ENCODE results near the gene KIF1A. TPM values are rescaled to one million over a fixed set of nuclear protein-coding genes. Genes with fewer than 3 reads are reported as not detected.

Gene KIF1A
- total RNA-seq, 1 experiment from 2014 or later, result not detected

- H3K27me3 ChIP-seq (ENCODE audit: low read length), result no peaks in the 10 kb centered on the region
- no peak overlapping the region for H3K9ac ChIP-seq (ENCODE audit: low read length)
- BruUV-seq (replicated peaks), result no TSS peak
- intact Hi-C loops (cut with micrococcal nuclease), result no loop called here
- no peaks in the 10 kb centered on the region for H3K4me1 ChIP-seq (ENCODE audit: insufficient read depth, low read length)
- H4K20me1 ChIP-seq (ENCODE audit: low read length), result no peaks in the 10 kb centered on the region
- no peaks in the 10 kb centered on the region for H3K9me2 ChIP-seq (replicated peaks; ENCODE audit: low read length)
- no peaks in the 10 kb centered on the region for H3K36me3 ChIP-seq (ENCODE audit: low read depth, low read length)
- CTCF ChIA-PET, result no interaction called here
- H3K27ac ChIP-seq (ENCODE audit: low read length), result no peak overlapping the region
- TF ChIP-seq EZH2 (IDR thresholded peaks at IDR 0.05; ENCODE audit: low read length, unreplicated experiment), result no peak
- no peak for TF ChIP-seq EZH2phosphoT487 (IDR thresholded peaks at IDR 0.05; ENCODE audit: borderline replicate concordance, low read length)
- no peak for TF ChIP-seq CTCF (conservative IDR thresholded peaks at IDR 0.05; ENCODE audit: low read depth, low read length)
- H3K9me3 ChIP-seq (ENCODE audit: low read length), result no peaks in the 10 kb centered on the region
- no peaks in the 10 kb centered on the region for H3F3A ChIP-seq (ENCODE audit: low read length, unreplicated experiment)
- H3K4me3 ChIP-seq (ENCODE audit: low read length), result no peak overlapping the region
- no peak for DNase-seq
- no peak for ATAC-seq
- POLR2A ChIA-PET (ENCODE audit: unreplicated experiment), result no interaction called here
- H3K79me2 ChIP-seq (ENCODE audit: low read length), result no peaks in the 10 kb centered on the region
- H2AFZ ChIP-seq (ENCODE audit: low read length), result no peak overlapping the region
- no peak overlapping the region for H3K4me2 ChIP-seq (ENCODE audit: low read length)
Observed at GRCh38 chr2:240764605-240765004, 55.4 kb downstream of the KIF1A start.

GRCh38 chr2:240762971-240763370 lies 57.0 kb downstream of the KIF1A start:
- H3K9me3 ChIP-seq (ENCODE audit: low read length), result no peaks in the 10 kb centered on the region
- H2AFZ ChIP-seq (ENCODE audit: low read length), result no peak overlapping the region
- TF ChIP-seq CTCF (conservative IDR thresholded peaks at IDR 0.05; ENCODE audit: low read depth, low read length) (no peak), EZH2phosphoT487 (IDR thresholded peaks at IDR 0.05; ENCODE audit: borderline replicate concordance, low read length) (no peak), EZH2 (IDR thresholded peaks at IDR 0.05; ENCODE audit: low read length, unreplicated experiment) (no peak)
- no peaks in the 10 kb centered on the region for H3K36me3 ChIP-seq (ENCODE audit: low read depth, low read length)
- no peaks in the 10 kb centered on the region for H3K27me3 ChIP-seq (ENCODE audit: low read length)
- BruUV-seq (replicated peaks), result no TSS peak
- ChIA-PET CTCF (no interaction called here), POLR2A (ENCODE audit: unreplicated experiment) (no interaction called here)
- H3K9me2 ChIP-seq (replicated peaks; ENCODE audit: low read length), result no peaks in the 10 kb centered on the region
- no peaks in the 10 kb centered on the region for H3K4me1 ChIP-seq (ENCODE audit: insufficient read depth, low read length)
- DNase-seq, result no peak
- H3K27ac ChIP-seq (ENCODE audit: low read length), result no peak overlapping the region
- H4K20me1 ChIP-seq (ENCODE audit: low read length), result no peaks in the 10 kb centered on the region
- H3K4me3 ChIP-seq (ENCODE audit: low read length), result no peak overlapping the region
- intact Hi-C loops (cut with micrococcal nuclease), result no loop called here
- no peaks in the 10 kb centered on the region for H3F3A ChIP-seq (ENCODE audit: low read length, unreplicated experiment)
- no peak for ATAC-seq
- no peak overlapping the region for H3K4me2 ChIP-seq (ENCODE audit: low read length)
- no peaks in the 10 kb centered on the region for H3K79me2 ChIP-seq (ENCODE audit: low read length)
- H3K9ac ChIP-seq (ENCODE audit: low read length), result no peak overlapping the region

GRCh38 chr2:240762249-240762648 lies 57.8 kb downstream of the KIF1A start:
- ChIA-PET CTCF (no interaction called here), POLR2A (ENCODE audit: unreplicated experiment) (no interaction called here)
- Histone ChIP-seq H3K79me2 (ENCODE audit: low read length) (no peaks in the 10 kb centered on the region), H2AFZ (ENCODE audit: low read length) (no peak overlapping the region), H3F3A (ENCODE audit: low read length, unreplicated experiment) (no peaks in the 10 kb centered on the region), H3K9ac (ENCODE audit: low read length) (no peak overlapping the region), H3K9me3 (ENCODE audit: low read length) (no peaks in the 10 kb centered on the region), H3K27ac (ENCODE audit: low read length) (no peak overlapping the region), H3K36me3 (ENCODE audit: low read depth, low read length) (no peaks in the 10 kb centered on the region), H3K27me3 (ENCODE audit: low read length) (no peaks in the 10 kb centered on the region), H3K9me2 (replicated peaks; ENCODE audit: low read length) (no peaks in the 10 kb centered on the region), H3K4me1 (ENCODE audit: insufficient read depth, low read length) (no peaks in the 10 kb centered on the region), H4K20me1 (ENCODE audit: low read length) (no peaks in the 10 kb centered on the region), H3K4me3 (ENCODE audit: low read length) (no peak overlapping the region), H3K4me2 (ENCODE audit: low read length) (no peak overlapping the region)
- no TSS peak for BruUV-seq (replicated peaks)
- DNase-seq (no peak), ATAC-seq (no peak)
- no peak for TF ChIP-seq EZH2phosphoT487 (IDR thresholded peaks at IDR 0.05; ENCODE audit: borderline replicate concordance, low read length)
- TF ChIP-seq CTCF (conservative IDR thresholded peaks at IDR 0.05; ENCODE audit: low read depth, low read length), result no peak
- no peak for TF ChIP-seq EZH2 (IDR thresholded peaks at IDR 0.05; ENCODE audit: low read length, unreplicated experiment)
- intact Hi-C loops (cut with micrococcal nuclease), result no loop called here
